Measurements from ENCODE around the gene FN3K. TPM values are rescaled to one million over a fixed set of nuclear protein-coding genes. Genes with fewer than 3 reads are reported as not detected.

The FN3K gene
- total and polyA plus RNA-seq, 2 of the 4 experiments (the other 2 are of a cell fraction) = 0.90 to 2.9 TPM

DNA sequence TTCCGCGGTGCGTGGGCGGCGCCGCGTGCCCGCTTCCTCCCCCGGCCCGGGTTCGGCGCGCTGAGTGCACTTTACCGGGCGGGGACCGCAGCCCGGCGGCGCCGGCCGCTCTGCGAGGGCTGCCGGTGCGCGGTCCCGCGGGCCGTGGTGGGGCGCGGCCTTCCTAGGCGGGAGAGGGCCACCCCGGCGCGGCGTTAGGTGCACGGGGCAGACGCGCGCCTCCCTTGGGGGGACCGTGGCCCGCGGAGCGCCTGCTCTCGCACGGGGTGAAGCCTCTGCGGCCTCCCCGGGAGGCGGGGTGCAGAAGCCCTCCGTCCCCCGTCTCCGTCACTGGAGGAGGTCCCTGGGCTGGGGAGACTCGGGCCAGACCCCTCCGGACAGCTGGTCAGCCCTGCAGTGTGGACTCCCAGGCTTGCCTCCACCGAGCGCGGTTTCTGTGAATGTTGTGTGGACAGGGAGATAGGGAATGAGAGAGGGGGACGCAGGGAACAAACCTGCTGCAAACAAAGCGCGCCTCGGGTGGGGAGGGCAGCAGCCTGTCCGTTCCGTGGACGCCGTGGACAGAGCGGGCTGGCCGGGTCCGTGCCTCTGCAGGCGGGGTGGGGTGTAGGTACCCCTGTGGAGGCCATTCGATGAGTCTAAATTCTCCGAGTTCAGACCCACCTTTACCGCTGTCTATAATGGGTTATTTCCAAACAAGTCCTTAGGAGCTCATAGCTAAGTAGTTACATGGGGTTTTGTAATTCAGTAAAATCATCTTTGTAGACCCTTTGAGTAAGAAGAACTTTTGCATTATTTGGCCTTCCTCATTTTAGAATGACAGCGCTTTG lies 17.2 kb downstream of the FN3K start:
- CTCF ChIA-PET = no interaction called here

More for the DNA sequence above, 17.2 kb downstream of the FN3K start:
- Histone ChIP-seq H2BK5ac (ENCODE audit: low read depth, low read length, poor library complexity, severe bottlenecking) (no peak overlapping the region), H3K23ac (ENCODE audit: low read depth, low read length) (0 out of 2 replicates have a peak overlapping the region, but pooled peaks have one; percentile 77), H3K79me1 (ENCODE audit: low read depth in 1 of 2, low read length in 2 of 2) (peaks cover 28 to 48% of the 10 kb centered on the region in 2 experiments), H4K20me1 (ENCODE audit: insufficient read depth, low read length) (peaks cover 16% of the 10 kb centered on the region), H2BK120ac (ENCODE audit: low read depth, low read length) (no peak overlapping the region), H4K8ac (ENCODE audit: low read depth in 2 of 2, low read length in 2 of 2) (no peak overlapping the region), H3K9me3 (ENCODE audit: control insufficient read depth, insufficient read depth, low read length) (no peaks in the 10 kb centered on the region; the same call in 1 of the 2 replicates), H3K36me3 (ENCODE audit: control insufficient read depth, insufficient read depth, low read length) (peaks cover 2% of the 10 kb centered on the region), H3K4ac (ENCODE audit: low read depth, low read length) (0 out of 2 replicates have a peak overlapping the region, but pooled peaks have one; percentile 37), H2AK5ac (ENCODE audit: low read depth, low read length) (no peak overlapping the region), H4K91ac (ENCODE audit: insufficient read depth, low read depth, low read length) (no peak overlapping the region), H2AFZ (replicated peaks; ENCODE audit: low read length, poor library complexity) (peak overlapping the region; percentile 100), H3K4me1 (ENCODE audit: control insufficient read depth, insufficient read depth, low read length) (peaks cover 4% of the 10 kb centered on the region), H3K18ac (ENCODE audit: low read depth, low read length) (no peak overlapping the region), H3K4me3 (ENCODE audit: insufficient read depth, low read depth, low read length) (peak overlapping the region; percentile 93), H3K4me2 (ENCODE audit: low read depth, low read length) (peak overlapping the region; percentile 98), H2BK20ac (ENCODE audit: low read depth, low read length) (no peak overlapping the region), H2AK9ac (replicated peaks; ENCODE audit: low read depth, low read length, poor library complexity) (peak overlapping the region; percentile 89), H4K5ac (ENCODE audit: low read depth, low read length) (no peak overlapping the region), H3K14ac (replicated peaks; ENCODE audit: low read depth, low read length) (no peak overlapping the region), H3K9ac (ENCODE audit: low read depth, low read length) (peak overlapping the region; percentile 58), H3K27ac (ENCODE audit: insufficient read depth, low read length) (peak overlapping the region; percentile 54), H3K56ac (ENCODE audit: extremely low read depth, insufficient read depth, low read length) (no peak overlapping the region), H3K27me3 (ENCODE audit: control insufficient read depth, insufficient read depth, low read length) (no peaks in the 10 kb centered on the region), H3K9me1 (ENCODE audit: insufficient read depth, low read length) (peaks cover 10% of the 10 kb centered on the region), H2BK15ac (ENCODE audit: low read depth, low read length) (no peak overlapping the region)
- 0% methylated on average over 26 of the region's 72 CpGs; no CpG with 5 or more reads in 1 of the 2 experiments for WGBS, 2 experiments (ENCODE audit: extremely low coverage in 2 of 2, insufficient read length in 1 of 2)
- TF ChIP-seq MAZ (IDR thresholded peaks at IDR 0.05; ENCODE audit: borderline replicate concordance, low read depth, low read length) = no peak; the same call in 1 of the 2 replicates
- TF ChIP-seq SMC3 (IDR thresholded peaks at IDR 0.05; ENCODE audit: low read depth, low read length) = no peak
- TF ChIP-seq, protein P1, sequence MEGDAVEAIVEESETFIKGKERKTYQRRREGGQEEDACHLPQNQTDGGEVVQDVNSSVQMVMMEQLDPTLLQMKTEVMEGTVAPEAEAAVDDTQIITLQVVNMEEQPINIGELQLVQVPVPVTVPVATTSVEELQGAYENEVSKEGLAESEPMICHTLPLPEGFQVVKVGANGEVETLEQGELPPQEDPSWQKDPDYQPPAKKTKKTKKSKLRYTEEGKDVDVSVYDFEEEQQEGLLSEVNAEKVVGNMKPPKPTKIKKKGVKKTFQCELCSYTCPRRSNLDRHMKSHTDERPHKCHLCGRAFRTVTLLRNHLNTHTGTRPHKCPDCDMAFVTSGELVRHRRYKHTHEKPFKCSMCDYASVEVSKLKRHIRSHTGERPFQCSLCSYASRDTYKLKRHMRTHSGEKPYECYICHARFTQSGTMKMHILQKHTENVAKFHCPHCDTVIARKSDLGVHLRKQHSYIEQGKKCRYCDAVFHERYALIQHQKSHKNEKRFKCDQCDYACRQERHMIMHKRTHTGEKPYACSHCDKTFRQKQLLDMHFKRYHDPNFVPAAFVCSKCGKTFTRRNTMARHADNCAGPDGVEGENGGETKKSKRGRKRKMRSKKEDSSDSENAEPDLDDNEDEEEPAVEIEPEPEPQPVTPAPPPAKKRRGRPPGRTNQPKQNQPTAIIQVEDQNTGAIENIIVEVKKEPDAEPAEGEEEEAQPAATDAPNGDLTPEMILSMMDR (conservative IDR thresholded peaks at IDR 0.05; ENCODE audit: low read depth, low read length) = no peak
- no peak for TF ChIP-seq POLR2A (IDR thresholded peaks at IDR 0.05; ENCODE audit: low read depth, low read length)
- TF ChIP-seq RAD21 (IDR thresholded peaks at IDR 0.05; ENCODE audit: low read length) = no peak
- no peak for TF ChIP-seq CEBPB (IDR thresholded peaks at IDR 0.05; ENCODE audit: low read depth, low read length)
- TF ChIP-seq MXI1 (IDR thresholded peaks at IDR 0.05; ENCODE audit: borderline replicate concordance, low read depth, low read length) = 0 out of 2 replicates have a peak, but pooled peaks have one; percentile 1
- no peak for TF ChIP-seq RFX5 (IDR thresholded peaks at IDR 0.05; ENCODE audit: low read depth, low read length)
- DNase-seq (no peak), ATAC-seq (ENCODE audit: low read depth) (peak; percentile 16)
- no TSS peak for BruUV-seq (replicated peaks)
- intact Hi-C loops (cut with micrococcal nuclease) = loop anchor here (2.0 kb wide), 1 partner anchor 54 kb away; the partner anchor contains the start of gene RAB40B
- dilution Hi-C loops (cut with HindIII; ENCODE audit: low sequenced_read_pairs, unreplicated experiment) = no loop called here
- in situ Hi-C loops (cut with MboI; ENCODE audit: low sequenced_read_pairs) = no loop called here
- POLR2A ChIA-PET (ENCODE audit: unreplicated experiment) = no interaction called here
